Loucy (cell line): ENCODE results near the gene CSH1.
"Not testable (repeated sequence)": the region's sequence is repeated elsewhere in the genome, so short reads cannot be mapped to it uniquely, and the experiment has no call there.

Source experiments
- EZH2phosphoT487 ChIP-seq: fragments of 200-600 bp; IDR thresholded peaks from 2 replicates; pipeline ENCODE4 v1.6.1; 2018; ENCODE audit warnings: antibody characterized with exemption, mild to moderate bottlenecking, moderate library complexity, borderline replicate concordance
- TF ChIP-seq, protein P1 (sequence below): fragments of 200-600 bp; sonication (generic); conservative IDR thresholded peaks from 2 replicates; pipeline ENCODE4 v1.5.1; 2014; ENCODE audit warnings: mild to moderate bottlenecking, antibody characterized with exemption, low read length

GRCh38 chr17:63922402-63922801 lies 26.0 kb upstream of the CSH1 start:
- TF ChIP-seq, protein P1, sequence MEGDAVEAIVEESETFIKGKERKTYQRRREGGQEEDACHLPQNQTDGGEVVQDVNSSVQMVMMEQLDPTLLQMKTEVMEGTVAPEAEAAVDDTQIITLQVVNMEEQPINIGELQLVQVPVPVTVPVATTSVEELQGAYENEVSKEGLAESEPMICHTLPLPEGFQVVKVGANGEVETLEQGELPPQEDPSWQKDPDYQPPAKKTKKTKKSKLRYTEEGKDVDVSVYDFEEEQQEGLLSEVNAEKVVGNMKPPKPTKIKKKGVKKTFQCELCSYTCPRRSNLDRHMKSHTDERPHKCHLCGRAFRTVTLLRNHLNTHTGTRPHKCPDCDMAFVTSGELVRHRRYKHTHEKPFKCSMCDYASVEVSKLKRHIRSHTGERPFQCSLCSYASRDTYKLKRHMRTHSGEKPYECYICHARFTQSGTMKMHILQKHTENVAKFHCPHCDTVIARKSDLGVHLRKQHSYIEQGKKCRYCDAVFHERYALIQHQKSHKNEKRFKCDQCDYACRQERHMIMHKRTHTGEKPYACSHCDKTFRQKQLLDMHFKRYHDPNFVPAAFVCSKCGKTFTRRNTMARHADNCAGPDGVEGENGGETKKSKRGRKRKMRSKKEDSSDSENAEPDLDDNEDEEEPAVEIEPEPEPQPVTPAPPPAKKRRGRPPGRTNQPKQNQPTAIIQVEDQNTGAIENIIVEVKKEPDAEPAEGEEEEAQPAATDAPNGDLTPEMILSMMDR, result not testable (repeated sequence)
- TF ChIP-seq EZH2phosphoT487, result not testable (repeated sequence)
